Mesenchymal stem cell (in vitro differentiated cells and primary cell): ENCODE data around the gene PAQR8. TPM values are rescaled to one million over a fixed set of nuclear protein-coding genes. Genes with fewer than 3 reads are reported as not detected.

Source experiments
- DNase-seq: peaks from one replicate; pipeline ENCODE4 v3.0.0-alpha.2; 2013
- H2AFZ ChIP-seq: one replicate; pipeline ENCODE4 v1.6.1; 2013; ENCODE audit warnings: low read depth, mild to moderate bottlenecking, control low read depth, inconsistent platforms, low read length, moderate library complexity
- H2AK5ac ChIP-seq: 2 replicates; pipeline ENCODE4 v1.6.1; 2013; ENCODE audit warnings: low read length, moderate library complexity, mild to moderate bottlenecking, inconsistent platforms; ENCODE audit not compliant: severe bottlenecking
- H2BK120ac ChIP-seq: one replicate; pipeline ENCODE4 v1.6.1; 2013; ENCODE audit warnings: low read depth, mild to moderate bottlenecking, inconsistent platforms, low read length, moderate library complexity
- H2BK12ac ChIP-seq, 2 experiments: one replicate each; pipeline ENCODE4 v1.6.1; 2013; ENCODE audit warnings: inconsistent platforms in 2 of 2, low read length in 2 of 2, mild to moderate bottlenecking in 2 of 2, moderate library complexity in 2 of 2, control low read depth in 1 of 2
- H2BK15ac ChIP-seq: one replicate; pipeline ENCODE4 v1.6.1; 2013; ENCODE audit warnings: mild to moderate bottlenecking, low read depth, inconsistent platforms; ENCODE audit not compliant: poor library complexity, severe bottlenecking
- H2BK5ac ChIP-seq: 2 replicates; pipeline ENCODE4 v1.6.1; 2013; ENCODE audit warnings: low read depth, mild to moderate bottlenecking, low read length, control low read depth, inconsistent platforms; ENCODE audit not compliant: poor library complexity, severe bottlenecking
- H3K14ac ChIP-seq, 2 experiments: one replicate each; pipeline ENCODE4 v1.6.1; 2013; ENCODE audit warnings: inconsistent platforms in 2 of 2, low read length in 2 of 2, control low read depth in 1 of 2, mild to moderate bottlenecking in 1 of 2, moderate library complexity in 1 of 2
- H3K18ac ChIP-seq, 2 experiments: one replicate each; pipeline ENCODE4 v1.6.1; 2013; ENCODE audit warnings: inconsistent platforms in 2 of 2, low read length in 2 of 2, control low read depth in 1 of 2, low read depth in 1 of 2, mild to moderate bottlenecking in 1 of 2
- H3K23ac ChIP-seq, 2 experiments: one replicate each; pipeline ENCODE4 v1.6.1; 2013; ENCODE audit warnings: inconsistent platforms in 2 of 2, low read length in 2 of 2, mild to moderate bottlenecking in 2 of 2, moderate library complexity in 2 of 2, control low read depth in 1 of 2
- H3K27ac ChIP-seq: 2 replicates; pipeline ENCODE4 v1.5.1; 2013; ENCODE audit warnings: mild to moderate bottlenecking, moderate library complexity, low read length, control low read depth, inconsistent platforms; ENCODE audit not compliant: poor library complexity, severe bottlenecking
- H3K27me3 ChIP-seq, 2 experiments: 2 replicates each; pipeline versions ENCODE4 v1.6.1 to v1.7.0; 2013; ENCODE audit warnings: low read length in 2 of 2, mild to moderate bottlenecking in 2 of 2, moderate library complexity in 2 of 2, control low read depth in 1 of 2, inconsistent platforms in 1 of 2; ENCODE audit not compliant: control insufficient read depth in 1 of 2, insufficient read depth in 1 of 2
- H3K36me3 ChIP-seq, 2 experiments: 2 replicates each; pipeline versions ENCODE4 v1.6.1 to v1.7.0; 2013; ENCODE audit warnings: low read length in 2 of 2, control low read depth in 1 of 2, inconsistent platforms in 1 of 2, low read depth in 1 of 2, mild to moderate bottlenecking in 1 of 2; ENCODE audit not compliant: insufficient read depth in 2 of 2, control insufficient read depth in 1 of 2
- H3K4ac ChIP-seq, 2 experiments: one replicate each; pipeline ENCODE4 v1.6.1; 2013; ENCODE audit warnings: inconsistent platforms in 2 of 2, low read length in 2 of 2, mild to moderate bottlenecking in 2 of 2, moderate library complexity in 2 of 2, control low read depth in 1 of 2, low read depth in 1 of 2
- H3K4me1 ChIP-seq: 2 replicates; pipeline ENCODE4 v1.6.1; 2013; ENCODE audit warnings: low read depth, low read length, control low read depth; ENCODE audit not compliant: control insufficient read depth, insufficient read depth
- H3K4me2 ChIP-seq: 2 replicates; pipeline ENCODE4 v1.6.1; 2013; ENCODE audit warnings: low read length, mild to moderate bottlenecking, inconsistent platforms; ENCODE audit not compliant: poor library complexity, severe bottlenecking
- H3K4me3 ChIP-seq, 2 experiments: 2 replicates each; pipeline versions ENCODE4 v1.5.1 to v1.7.0; 2013; ENCODE audit warnings: low read length in 2 of 2, mild to moderate bottlenecking in 2 of 2, control low read depth in 1 of 2, low read depth in 1 of 2; ENCODE audit not compliant: insufficient read depth in 1 of 2
- H3K79me1 ChIP-seq: replicated peaks from 2 replicates; pipeline ENCODE4 v1.6.1; 2013; ENCODE audit warnings: mild to moderate bottlenecking, control low read depth, low read length, inconsistent platforms; ENCODE audit not compliant: poor library complexity, severe bottlenecking
- H3K9ac ChIP-seq: 2 replicates; pipeline ENCODE4 v1.7.0; 2013; ENCODE audit warnings: mild to moderate bottlenecking, low read length, moderate library complexity
- H3K9me3 ChIP-seq: 2 replicates; pipeline ENCODE4 v1.7.0; 2013; ENCODE audit warnings: mild to moderate bottlenecking, low read length; ENCODE audit not compliant: control insufficient read depth
- H4K8ac ChIP-seq: one replicate; pipeline ENCODE4 v1.6.1; 2013; ENCODE audit warnings: inconsistent platforms, mild to moderate bottlenecking, low read length, moderate library complexity
- H4K91ac ChIP-seq: one replicate; pipeline ENCODE4 v1.6.1; 2013; ENCODE audit warnings: mild to moderate bottlenecking, low read length, inconsistent platforms
- WGBS: methylation state at CpG from one replicate; pipeline ENCODE4 v1.1.7; 2013; ENCODE audit warnings: mixed read lengths; 5-methylcytosine and 5-hydroxymethylcytosine counted together
- polyA plus RNA-seq, 2 experiments: library from polyadenylated mRNA; stranded (reverse); fragments of 200-250 nt; gene quantifications; one replicate each; pipeline ENCODE4 v1.2.3, GENCODE V29; 2013

Gene PAQR8
- 2.3 TPM for polyA plus RNA-seq (2013, experiment 1 of 2)
- polyA plus RNA-seq (2013, experiment 2 of 2): 2.4 TPM

GRCh38 chr6:52361945-52362442 lies at the start of gene PAQR8:
PAQR8 (plus strand) TSS chr6:52362151; CDS start chr6:52403214, 41,063 bp downstream.
- H3K23ac ChIP-seq: peak within 1 kb of the TSS in 1 of 2 experiments; percentile 0
- H3K4me2 ChIP-seq: peak within 1 kb of the TSS; percentile 93
- no peak within 1 kb of the TSS for H4K91ac ChIP-seq
- peak within 1 kb of the TSS; percentile 15 to 64 for H3K4ac ChIP-seq
- peak within 1 kb of the TSS; percentile 85 for H2AFZ ChIP-seq
- H2BK5ac ChIP-seq: peak within 1 kb of the TSS; percentile 70
- H3K9ac ChIP-seq: peak within 1 kb of the TSS; percentile 87
- H3K18ac ChIP-seq: peak within 1 kb of the TSS; percentile 70 to 88
- H2BK12ac ChIP-seq: peak within 1 kb of the TSS; percentile 79
- peak within 1 kb of the TSS; percentile 35 for H4K8ac ChIP-seq
- WGBS: 1% methylated on average over 52 of the region's 69 CpGs
- no peak within 1 kb of the TSS for H2BK120ac ChIP-seq
- H3K36me3 ChIP-seq: no peaks in the 10 kb centered on the region
- no peak within 1 kb of the TSS for H3K14ac ChIP-seq
- peaks cover 16% of the 10 kb centered on the region for H3K79me1 ChIP-seq
- H3K27ac ChIP-seq: peak within 1 kb of the TSS; percentile 21
- H3K27me3 ChIP-seq: peaks cover 0 to 3% of the 10 kb centered on the region in 2 experiments
- peak within 1 kb of the TSS; percentile 85 to 90 for H3K4me3 ChIP-seq
- H3K9me3 ChIP-seq: no peaks in the 10 kb centered on the region
- peaks cover 10% of the 10 kb centered on the region for H3K4me1 ChIP-seq
- peak within 1 kb of the TSS; percentile 98 for H2BK15ac ChIP-seq
- H2AK5ac ChIP-seq: no peak within 1 kb of the TSS
- DNase-seq: peak; percentile 61

- no peak overlapping the region for H4K8ac ChIP-seq
- no peak overlapping the region for H2BK5ac ChIP-seq
- no peak overlapping the region for H3K18ac ChIP-seq
- no peak overlapping the region for H3K4me2 ChIP-seq
- H3K4ac ChIP-seq: no peak overlapping the region
- no peak overlapping the region for H3K9ac ChIP-seq
- WGBS: 80% methylated on average over 2 of the region's 2 CpGs
- no peaks in the 10 kb centered on the region for H3K9me3 ChIP-seq
- H2BK15ac ChIP-seq: no peak overlapping the region
- no peak overlapping the region for H3K14ac ChIP-seq
- H3K79me1 ChIP-seq: no peaks in the 10 kb centered on the region
- no peaks in the 10 kb centered on the region for H3K4me1 ChIP-seq
- H3K23ac ChIP-seq: no peak overlapping the region
- H2AK5ac ChIP-seq: no peak overlapping the region
- H2AFZ ChIP-seq: no peak overlapping the region
- no peak for DNase-seq
- no peaks in the 10 kb centered on the region for H3K27me3 ChIP-seq
- no peak overlapping the region for H3K4me3 ChIP-seq
- H3K27ac ChIP-seq: no peak overlapping the region
- no peaks in the 10 kb centered on the region for H3K36me3 ChIP-seq
- no peak overlapping the region for H2BK120ac ChIP-seq
- no peak overlapping the region for H2BK12ac ChIP-seq
- H4K91ac ChIP-seq: no peak overlapping the region
Observed at GRCh38 chr6:52312461-52312860, 49.5 kb upstream of the PAQR8 start.

- Histone ChIP-seq H2BK120ac (no peak overlapping the region), H3K9ac (no peak overlapping the region), H3K9me3 (no peaks in the 10 kb centered on the region), H3K4me1 (no peaks in the 10 kb centered on the region), H3K4ac (no peak overlapping the region), H4K91ac (no peak overlapping the region), H4K8ac (no peak overlapping the region), H3K27ac (no peak overlapping the region), H2BK12ac (no peak overlapping the region), H2AFZ (no peak overlapping the region), H3K14ac (no peak overlapping the region), H2AK5ac (no peak overlapping the region), H2BK15ac (no peak overlapping the region), H3K27me3 (no peaks in the 10 kb centered on the region), H2BK5ac (no peak overlapping the region), H3K23ac (peak overlapping the region in 1 of 2 experiments; percentile 9), H3K18ac (no peak overlapping the region), H3K36me3 (no peaks in the 10 kb centered on the region), H3K4me2 (no peak overlapping the region), H3K4me3 (no peak overlapping the region), H3K79me1 (no peaks in the 10 kb centered on the region)
- DNase-seq: no peak
- WGBS: 83% methylated on average over 2 of the region's 2 CpGs
Observed at GRCh38 chr6:52314752-52315151, 47.2 kb upstream of the PAQR8 start.

- no peak overlapping the region for H3K23ac ChIP-seq
- no peak overlapping the region for H3K14ac ChIP-seq
- H2BK120ac ChIP-seq: no peak overlapping the region
- no peak overlapping the region for H3K4ac ChIP-seq
- no peaks in the 10 kb centered on the region for H3K79me1 ChIP-seq
- H3K27me3 ChIP-seq: no peaks in the 10 kb centered on the region
- no peaks in the 10 kb centered on the region for H3K4me1 ChIP-seq
- no peak overlapping the region for H3K4me2 ChIP-seq
- H3K4me3 ChIP-seq: no peak overlapping the region
- H3K9me3 ChIP-seq: no peaks in the 10 kb centered on the region
- H2AFZ ChIP-seq: no peak overlapping the region
- no peak for DNase-seq
- H3K9ac ChIP-seq: no peak overlapping the region
- H3K36me3 ChIP-seq: no peaks in the 10 kb centered on the region
- no peak overlapping the region for H4K8ac ChIP-seq
- H4K91ac ChIP-seq: no peak overlapping the region
- no peak overlapping the region for H2BK15ac ChIP-seq
- 89% methylated on average over 1 of the region's 1 CpG for WGBS
- H2BK12ac ChIP-seq: no peak overlapping the region
- no peak overlapping the region for H2BK5ac ChIP-seq
- H3K27ac ChIP-seq: no peak overlapping the region
- H2AK5ac ChIP-seq: no peak overlapping the region
- H3K18ac ChIP-seq: no peak overlapping the region
Observed at GRCh38 chr6:52317211-52317610, 44.7 kb upstream of the PAQR8 start.
